IMR-90 (cell line): Measurements from ENCODE around the gene KNL1. TPM values are rescaled to one million over a fixed set of nuclear protein-coding genes. Genes with fewer than 3 reads are reported as not detected.

Experiments used
- ATAC-seq: fragments of 200-7000 bp; cut with Tn5 transposase; 2 replicates; pipeline ENCODE4 v1.9.1; 2020; ENCODE audit warnings: low read depth, mild to moderate bottlenecking, moderate library complexity
- BruUV-seq: library from RNA; stranded (reverse); fragments of 400-500 nt; replicated peaks from 2 replicates; lab custom pipeline; 2021; lab: Mats Ljungman, UMichigan
- CTCF ChIA-PET: fragments of 300-600 bp; formaldehyde crosslinking; extraction: SDS; loops from one replicate; lab custom pipeline; 2021; ENCODE audit warnings: antibody characterized with exemption; lab: Yijun Ruan, JAX
- POLR2A ChIA-PET: fragments of 300-600 bp; sonication (Branson Sonifier 250); formaldehyde crosslinking; loops from one replicate; lab custom pipeline; 2022; ENCODE audit warnings: antibody characterized with exemption; ENCODE audit not compliant: unreplicated experiment; lab: Charles Lee
- DNase-seq: peaks from one replicate; pipeline ENCODE4 v3.0.0; 2013
- H2AFZ ChIP-seq: replicated peaks from 2 replicates; pipeline ENCODE3; 2013; ENCODE audit warnings: low read length, mild to moderate bottlenecking; ENCODE audit not compliant: poor library complexity
- H2AK5ac ChIP-seq: 2 replicates; pipeline ENCODE4 v1.6.1; 2013; ENCODE audit warnings: low read depth, low read length, inconsistent platforms
- H2AK9ac ChIP-seq: replicated peaks from 2 replicates; pipeline ENCODE3; 2013; ENCODE audit warnings: mild to moderate bottlenecking, low read depth, low read length, moderate library complexity; ENCODE audit not compliant: poor library complexity
- H2BK120ac ChIP-seq: 2 replicates; pipeline ENCODE4 v1.6.1; 2013; ENCODE audit warnings: low read depth, low read length, inconsistent platforms
- H2BK15ac ChIP-seq: 3 replicates; pipeline ENCODE4 v1.6.1; 2013; ENCODE audit warnings: low read depth, low read length, inconsistent platforms
- H2BK20ac ChIP-seq: 2 replicates; pipeline ENCODE4 v1.6.1; 2013; ENCODE audit warnings: low read depth, mild to moderate bottlenecking, inconsistent platforms, low read length, moderate library complexity
- H2BK5ac ChIP-seq: 2 replicates; pipeline ENCODE4 v1.6.1; 2013; ENCODE audit warnings: mild to moderate bottlenecking, low read depth, low read length, inconsistent platforms; ENCODE audit not compliant: poor library complexity, severe bottlenecking
- H3K14ac ChIP-seq: replicated peaks from 2 replicates; pipeline ENCODE4 v1.6.1; 2013; ENCODE audit warnings: low read depth, low read length, inconsistent platforms
- H3K18ac ChIP-seq: 2 replicates; pipeline ENCODE4 v1.6.1; 2013; ENCODE audit warnings: low read depth, low read length, control low read depth
- H3K23ac ChIP-seq: 2 replicates; pipeline ENCODE4 v1.6.1; 2013; ENCODE audit warnings: low read depth, low read length, inconsistent platforms
- H3K27ac ChIP-seq: 2 replicates; pipeline ENCODE4 v1.5.1; 2013; ENCODE audit warnings: mild to moderate bottlenecking, control low read depth, low read length; ENCODE audit not compliant: insufficient read depth
- H3K27me3 ChIP-seq: 2 replicates; pipeline ENCODE4 v1.6.1; 2013; ENCODE audit warnings: low read length; ENCODE audit not compliant: control insufficient read depth, insufficient read depth
- H3K36me3 ChIP-seq: 2 replicates; pipeline ENCODE4 v1.6.1; 2013; ENCODE audit warnings: low read length, mixed read lengths; ENCODE audit not compliant: control insufficient read depth, insufficient read depth
- H3K4ac ChIP-seq: 2 replicates; pipeline ENCODE4 v1.6.1; 2013; ENCODE audit warnings: low read depth, low read length, inconsistent platforms
- H3K4me1 ChIP-seq: 2 replicates; pipeline ENCODE4 v1.6.1; 2013; ENCODE audit warnings: low read length, mixed read lengths; ENCODE audit not compliant: control insufficient read depth, insufficient read depth
- H3K4me2 ChIP-seq: 2 replicates; pipeline ENCODE4 v1.6.1; 2013; ENCODE audit warnings: low read depth, mild to moderate bottlenecking, control low read depth, low read length, moderate library complexity
- H3K4me3 ChIP-seq: 2 replicates; pipeline ENCODE4 v1.5.1; 2013; ENCODE audit warnings: low read depth, mild to moderate bottlenecking, control low read depth, low read length, moderate library complexity; ENCODE audit not compliant: insufficient read depth
- H3K56ac ChIP-seq: 2 replicates; pipeline ENCODE4 v1.6.1; 2013; ENCODE audit warnings: low read length, inconsistent platforms; ENCODE audit not compliant: insufficient read depth; ENCODE audit errors: extremely low read depth
- H3K79me1 ChIP-seq, 2 experiments: 2 replicates each; pipeline ENCODE4 v1.6.1; 2013; ENCODE audit warnings: low read length in 2 of 2, inconsistent platforms in 1 of 2, low read depth in 1 of 2
- H3K9ac ChIP-seq: 2 replicates; pipeline ENCODE4 v1.6.1; 2013; ENCODE audit warnings: low read depth, low read length, control low read depth
- H3K9me1 ChIP-seq: 2 replicates; pipeline ENCODE4 v1.6.1; 2013; ENCODE audit warnings: low read length, inconsistent platforms; ENCODE audit not compliant: insufficient read depth
- H3K9me3 ChIP-seq: 2 replicates; pipeline ENCODE4 v1.6.1; 2013; ENCODE audit warnings: low read length; ENCODE audit not compliant: control insufficient read depth, insufficient read depth
- H4K20me1 ChIP-seq: 2 replicates; pipeline ENCODE4 v1.6.1; 2013; ENCODE audit warnings: low read length, inconsistent platforms; ENCODE audit not compliant: insufficient read depth
- H4K5ac ChIP-seq: 2 replicates; pipeline ENCODE4 v1.6.1; 2013; ENCODE audit warnings: mild to moderate bottlenecking, low read depth, low read length, control low read depth
- H4K8ac ChIP-seq, 2 experiments: 2 replicates each; pipeline ENCODE4 v1.6.1; 2013; ENCODE audit warnings: low read depth in 2 of 2, low read length in 2 of 2, control low read depth in 1 of 2, inconsistent platforms in 1 of 2
- H4K91ac ChIP-seq: 2 replicates; pipeline ENCODE4 v1.6.1; 2013; ENCODE audit warnings: low read depth, low read length, inconsistent platforms; ENCODE audit not compliant: insufficient read depth
- BHLHE40 ChIP-seq: fragments of 150-350 bp; IDR thresholded peaks from 2 replicates; pipeline ENCODE4 v1.6.1; 2016; ENCODE audit warnings: mild to moderate bottlenecking, low read depth, low read length
- CEBPB ChIP-seq: IDR thresholded peaks from 2 replicates; pipeline ENCODE4 v1.6.1; 2012; ENCODE audit warnings: low read depth, low read length, improper control_type of control experiment
- CHD1 ChIP-seq: IDR thresholded peaks from 2 replicates; pipeline ENCODE4 v1.6.1; 2012; ENCODE audit warnings: low read depth, low read length, improper control_type of control experiment
- CTCF ChIP-seq: conservative IDR thresholded peaks from 2 replicates; pipeline ENCODE4 v1.5.1; 2012; ENCODE audit warnings: mild to moderate bottlenecking, low read depth, low read length, improper control_type of control experiment
- ELK1 ChIP-seq: fragments of 150-350 bp; IDR thresholded peaks from 2 replicates; pipeline ENCODE4 v1.6.1; 2016; ENCODE audit warnings: low read depth, mild to moderate bottlenecking, low read length, moderate library complexity, borderline replicate concordance
- FOS ChIP-seq: fragments of 150-350 bp; IDR thresholded peaks from 2 replicates; pipeline ENCODE4 v1.6.1; 2016; ENCODE audit warnings: low read depth, low read length
- MAFK ChIP-seq: IDR thresholded peaks from 2 replicates; pipeline ENCODE4 v1.6.1; 2012; ENCODE audit warnings: low read depth, low read length, improper control_type of control experiment
- MAZ ChIP-seq: IDR thresholded peaks from 2 replicates; pipeline ENCODE4 v1.6.1; 2012; ENCODE audit warnings: low read depth, mild to moderate bottlenecking, low read length, improper control_type of control experiment, moderate library complexity, borderline replicate concordance
- MXI1 ChIP-seq: IDR thresholded peaks from 2 replicates; pipeline ENCODE4 v1.6.1; 2012; ENCODE audit warnings: low read depth, mild to moderate bottlenecking, low read length, moderate library complexity, borderline replicate concordance
- NFE2L2 ChIP-seq: fragments of 150-350 bp; IDR thresholded peaks from 2 replicates; pipeline ENCODE4 v1.6.1; 2016; ENCODE audit warnings: low read depth, mild to moderate bottlenecking, low read length
- POLR2A ChIP-seq: IDR thresholded peaks from 2 replicates; pipeline ENCODE4 v1.6.1; 2012; ENCODE audit warnings: mild to moderate bottlenecking, low read depth, low read length
- RAD21 ChIP-seq: IDR thresholded peaks from 2 replicates; pipeline ENCODE4 v1.6.1; 2012; ENCODE audit warnings: low read length, improper control_type of control experiment
- RCOR1 ChIP-seq: IDR thresholded peaks from 2 replicates; pipeline ENCODE4 v1.6.1; 2012; ENCODE audit warnings: mild to moderate bottlenecking, low read length, improper control_type of control experiment; ENCODE audit not compliant: insufficient replicate concordance
- RFX5 ChIP-seq: IDR thresholded peaks from 2 replicates; pipeline ENCODE4 v1.8.0; 2012; ENCODE audit warnings: low read depth, mild to moderate bottlenecking, low read length, moderate library complexity
- SMC3 ChIP-seq: fragments of 150-350 bp; IDR thresholded peaks from 2 replicates; pipeline ENCODE4 v1.6.1; 2016; ENCODE audit warnings: low read depth, mild to moderate bottlenecking, antibody characterized with exemption, low read length, moderate library complexity
- USF2 ChIP-seq: fragments of 150-350 bp; IDR thresholded peaks from 2 replicates; pipeline ENCODE4 v1.6.1; 2017; ENCODE audit warnings: mild to moderate bottlenecking, antibody characterized with exemption, low read length, low read depth
- WGBS, 2 experiments: methylation state at CpG; one replicate each; pipeline versions ENCODE4 v1.1.5 to v1.1.7; 2013; ENCODE audit warnings: missing lambda C conversion rate in 2 of 2; ENCODE audit not compliant: insufficient read length in 1 of 2; ENCODE audit errors: extremely low coverage in 2 of 2; 5-methylcytosine and 5-hydroxymethylcytosine counted together
- dilution Hi-C: fragments of 300-500 bp; cut with HindIII; formaldehyde crosslinking; loops from one replicate; pipeline ENCODE4 v1.14.3; 2018; ENCODE audit warnings: low sequenced_read_pairs; ENCODE audit not compliant: unreplicated experiment
- in situ Hi-C: fragments of 300-500 bp; cut with MboI; formaldehyde crosslinking; loops from 3 replicates; pipeline ENCODE4 v1.14.3; 2019; ENCODE audit warnings: low sequenced_read_pairs, inconsistent platforms, mixed read lengths
- intact Hi-C: fragments of 100-400 bp; cut with micrococcal nuclease; formaldehyde crosslinking; loops from 2 replicates; pipeline ENCODE4 v1.10.0; 2022
- polyA plus RNA-seq, 3 experiments: library from polyadenylated mRNA; depleted of rRNA; stranded (reverse); fragments of >200 nt; gene quantifications; 2 replicates each; pipeline ENCODE4 v1.2.3, GENCODE V29; 2012; ENCODE audit warnings: low replicate concordance in 1 of 3
- total RNA-seq: library from RNA; depleted of rRNA; stranded (reverse); fragments of >200 nt; gene quantifications from 2 replicates; pipeline ENCODE4 v1.2.3, GENCODE V29; 2012

Gene KNL1
- total and polyA plus RNA-seq, 2 of the 4 experiments (the other 2 are of a cell fraction), result 3.1 to 25.1 TPM

- no peak overlapping the region for H2BK5ac ChIP-seq
- POLR2A ChIA-PET, result no interaction called here
- H3K4me3 ChIP-seq, result no peak overlapping the region
- no peak for TF ChIP-seq SMC3
- TF ChIP-seq BHLHE40, result no peak
- no peak for TF ChIP-seq USF2
- TF ChIP-seq NFE2L2, result no peak
- TF ChIP-seq RAD21, result no peak
- TF ChIP-seq CTCF, result no peak
- TF ChIP-seq RCOR1, result no peak
- TF ChIP-seq CEBPB, result no peak
- no peak for TF ChIP-seq ELK1
- no peak for TF ChIP-seq POLR2A
- TF ChIP-seq CHD1, result no peak
- no peak for TF ChIP-seq RFX5
- TF ChIP-seq MAFK, result no peak
- TF ChIP-seq MXI1, result no peak
- no peak for TF ChIP-seq FOS
- no peak for TF ChIP-seq MAZ
- H3K9me1 ChIP-seq, result no peaks in the 10 kb centered on the region
- H3K4ac ChIP-seq, result no peak overlapping the region
- H3K27me3 ChIP-seq, result no peaks in the 10 kb centered on the region
- no peaks in the 10 kb centered on the region for H3K36me3 ChIP-seq
- no peak overlapping the region for H2AFZ ChIP-seq
- H3K9ac ChIP-seq, result no peak overlapping the region
- in situ Hi-C loops, result no loop called here
- H2BK15ac ChIP-seq, result no peak overlapping the region
- dilution Hi-C loops, result no loop called here
- CTCF ChIA-PET, result interaction anchor here (0.7 kb wide), 1 partner anchor 33 kb away, joined by 3 read pairs; no protein-coding TSS in a partner anchor
- peak overlapping the region; percentile 61; the same call in 1 of the 2 replicates for H3K23ac ChIP-seq
- no peak overlapping the region for H2BK120ac ChIP-seq
- H4K20me1 ChIP-seq, result no peaks in the 10 kb centered on the region
- ATAC-seq, result no peak
- peaks cover 15 to 42% of the 10 kb centered on the region in 2 experiments for H3K79me1 ChIP-seq
- H2BK20ac ChIP-seq, result no peak overlapping the region
- no peak overlapping the region for H3K27ac ChIP-seq
- H3K56ac ChIP-seq, result no peak overlapping the region
- H2AK5ac ChIP-seq, result no peak overlapping the region
- peak overlapping the region; percentile 53; the same call in 1 of the 2 replicates for H4K5ac ChIP-seq
- DNase-seq, result no peak
- intact Hi-C loops, result no loop called here
- H3K4me1 ChIP-seq, result no peaks in the 10 kb centered on the region
- H4K8ac ChIP-seq, result peak overlapping the region in 1 of 2 experiments; percentile 35; a peak in 1 of 4 replicates
- WGBS, 2 experiments, result no CpG with 5 or more reads among the region's 2 CpGs
- no peak overlapping the region for H3K14ac ChIP-seq
- no peaks in the 10 kb centered on the region for H3K9me3 ChIP-seq
- no TSS peak for BruUV-seq
- H3K18ac ChIP-seq, result no peak overlapping the region
- no peak overlapping the region for H4K91ac ChIP-seq
- no peak overlapping the region for H3K4me2 ChIP-seq
- no peak overlapping the region for H2AK9ac ChIP-seq
These were observed 3.0 kb downstream of the KNL1 start for GRCh38 chr15:40597024-40597423.
